ENCODE results near the gene SLC25A47. TPM values are rescaled to one million over a fixed set of nuclear protein-coding genes. Genes with fewer than 3 reads are reported as not detected.

Gene SLC25A47
- total and polyA plus RNA-seq, 9 of the 15 experiments (the other 6 are each of a cell fraction or from before 2014, with no cell fraction given) = 0.09 to 0.23 (median 0.22) TPM; not detected in 6

DNA sequence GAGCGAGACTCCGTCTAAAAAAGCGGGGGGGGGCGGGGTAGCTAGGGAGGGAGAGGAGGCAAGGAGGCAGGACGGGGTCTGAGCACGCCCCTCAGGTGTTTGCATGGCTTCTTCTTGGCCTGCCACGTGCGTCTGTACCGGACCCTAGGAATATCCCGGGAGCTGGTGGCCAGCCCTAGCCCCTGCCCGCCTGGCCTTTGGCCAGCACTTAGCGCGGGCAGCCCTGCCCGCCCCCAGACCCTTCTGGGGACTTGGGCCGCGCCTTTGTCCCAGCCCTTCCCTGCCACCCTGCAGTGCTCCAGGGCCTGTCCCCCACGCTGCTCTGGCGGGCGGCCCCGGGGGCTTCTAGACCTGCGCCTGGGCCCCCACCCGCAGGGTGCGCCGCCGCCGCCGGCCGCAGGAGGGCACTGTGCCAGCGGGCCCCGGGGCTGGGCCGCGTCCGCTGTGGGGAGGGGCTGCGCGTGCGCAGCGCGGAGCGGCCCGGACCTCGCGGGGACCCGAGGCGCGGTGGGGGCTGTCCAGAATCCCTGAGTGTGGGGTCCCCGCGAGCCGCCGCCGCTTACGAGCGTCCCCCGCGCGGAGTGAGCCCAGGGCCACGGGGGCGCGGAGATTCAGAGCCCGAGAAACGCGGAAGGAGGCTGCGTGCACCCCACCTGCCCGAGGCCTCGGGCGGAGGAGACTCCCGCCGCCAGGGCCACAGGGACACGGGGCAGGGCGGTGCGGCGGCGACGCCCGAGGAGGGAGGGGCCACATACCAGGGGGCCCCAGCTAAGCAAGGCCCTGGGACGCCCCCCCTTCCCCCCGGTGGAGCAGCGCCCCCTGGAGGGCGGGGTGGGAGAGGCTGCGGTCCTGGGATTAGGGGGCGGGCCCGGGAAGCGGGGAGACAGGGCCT lies 37.9 kb upstream of the SLC25A47 start (continued):
- TF ChIP-seq CHD2 (IDR thresholded peaks at IDR 0.05; ENCODE audit: low read depth, low read length) = 0 out of 2 replicates have a peak, but pooled peaks have one; percentile 31
- TF ChIP-seq, protein P1, sequence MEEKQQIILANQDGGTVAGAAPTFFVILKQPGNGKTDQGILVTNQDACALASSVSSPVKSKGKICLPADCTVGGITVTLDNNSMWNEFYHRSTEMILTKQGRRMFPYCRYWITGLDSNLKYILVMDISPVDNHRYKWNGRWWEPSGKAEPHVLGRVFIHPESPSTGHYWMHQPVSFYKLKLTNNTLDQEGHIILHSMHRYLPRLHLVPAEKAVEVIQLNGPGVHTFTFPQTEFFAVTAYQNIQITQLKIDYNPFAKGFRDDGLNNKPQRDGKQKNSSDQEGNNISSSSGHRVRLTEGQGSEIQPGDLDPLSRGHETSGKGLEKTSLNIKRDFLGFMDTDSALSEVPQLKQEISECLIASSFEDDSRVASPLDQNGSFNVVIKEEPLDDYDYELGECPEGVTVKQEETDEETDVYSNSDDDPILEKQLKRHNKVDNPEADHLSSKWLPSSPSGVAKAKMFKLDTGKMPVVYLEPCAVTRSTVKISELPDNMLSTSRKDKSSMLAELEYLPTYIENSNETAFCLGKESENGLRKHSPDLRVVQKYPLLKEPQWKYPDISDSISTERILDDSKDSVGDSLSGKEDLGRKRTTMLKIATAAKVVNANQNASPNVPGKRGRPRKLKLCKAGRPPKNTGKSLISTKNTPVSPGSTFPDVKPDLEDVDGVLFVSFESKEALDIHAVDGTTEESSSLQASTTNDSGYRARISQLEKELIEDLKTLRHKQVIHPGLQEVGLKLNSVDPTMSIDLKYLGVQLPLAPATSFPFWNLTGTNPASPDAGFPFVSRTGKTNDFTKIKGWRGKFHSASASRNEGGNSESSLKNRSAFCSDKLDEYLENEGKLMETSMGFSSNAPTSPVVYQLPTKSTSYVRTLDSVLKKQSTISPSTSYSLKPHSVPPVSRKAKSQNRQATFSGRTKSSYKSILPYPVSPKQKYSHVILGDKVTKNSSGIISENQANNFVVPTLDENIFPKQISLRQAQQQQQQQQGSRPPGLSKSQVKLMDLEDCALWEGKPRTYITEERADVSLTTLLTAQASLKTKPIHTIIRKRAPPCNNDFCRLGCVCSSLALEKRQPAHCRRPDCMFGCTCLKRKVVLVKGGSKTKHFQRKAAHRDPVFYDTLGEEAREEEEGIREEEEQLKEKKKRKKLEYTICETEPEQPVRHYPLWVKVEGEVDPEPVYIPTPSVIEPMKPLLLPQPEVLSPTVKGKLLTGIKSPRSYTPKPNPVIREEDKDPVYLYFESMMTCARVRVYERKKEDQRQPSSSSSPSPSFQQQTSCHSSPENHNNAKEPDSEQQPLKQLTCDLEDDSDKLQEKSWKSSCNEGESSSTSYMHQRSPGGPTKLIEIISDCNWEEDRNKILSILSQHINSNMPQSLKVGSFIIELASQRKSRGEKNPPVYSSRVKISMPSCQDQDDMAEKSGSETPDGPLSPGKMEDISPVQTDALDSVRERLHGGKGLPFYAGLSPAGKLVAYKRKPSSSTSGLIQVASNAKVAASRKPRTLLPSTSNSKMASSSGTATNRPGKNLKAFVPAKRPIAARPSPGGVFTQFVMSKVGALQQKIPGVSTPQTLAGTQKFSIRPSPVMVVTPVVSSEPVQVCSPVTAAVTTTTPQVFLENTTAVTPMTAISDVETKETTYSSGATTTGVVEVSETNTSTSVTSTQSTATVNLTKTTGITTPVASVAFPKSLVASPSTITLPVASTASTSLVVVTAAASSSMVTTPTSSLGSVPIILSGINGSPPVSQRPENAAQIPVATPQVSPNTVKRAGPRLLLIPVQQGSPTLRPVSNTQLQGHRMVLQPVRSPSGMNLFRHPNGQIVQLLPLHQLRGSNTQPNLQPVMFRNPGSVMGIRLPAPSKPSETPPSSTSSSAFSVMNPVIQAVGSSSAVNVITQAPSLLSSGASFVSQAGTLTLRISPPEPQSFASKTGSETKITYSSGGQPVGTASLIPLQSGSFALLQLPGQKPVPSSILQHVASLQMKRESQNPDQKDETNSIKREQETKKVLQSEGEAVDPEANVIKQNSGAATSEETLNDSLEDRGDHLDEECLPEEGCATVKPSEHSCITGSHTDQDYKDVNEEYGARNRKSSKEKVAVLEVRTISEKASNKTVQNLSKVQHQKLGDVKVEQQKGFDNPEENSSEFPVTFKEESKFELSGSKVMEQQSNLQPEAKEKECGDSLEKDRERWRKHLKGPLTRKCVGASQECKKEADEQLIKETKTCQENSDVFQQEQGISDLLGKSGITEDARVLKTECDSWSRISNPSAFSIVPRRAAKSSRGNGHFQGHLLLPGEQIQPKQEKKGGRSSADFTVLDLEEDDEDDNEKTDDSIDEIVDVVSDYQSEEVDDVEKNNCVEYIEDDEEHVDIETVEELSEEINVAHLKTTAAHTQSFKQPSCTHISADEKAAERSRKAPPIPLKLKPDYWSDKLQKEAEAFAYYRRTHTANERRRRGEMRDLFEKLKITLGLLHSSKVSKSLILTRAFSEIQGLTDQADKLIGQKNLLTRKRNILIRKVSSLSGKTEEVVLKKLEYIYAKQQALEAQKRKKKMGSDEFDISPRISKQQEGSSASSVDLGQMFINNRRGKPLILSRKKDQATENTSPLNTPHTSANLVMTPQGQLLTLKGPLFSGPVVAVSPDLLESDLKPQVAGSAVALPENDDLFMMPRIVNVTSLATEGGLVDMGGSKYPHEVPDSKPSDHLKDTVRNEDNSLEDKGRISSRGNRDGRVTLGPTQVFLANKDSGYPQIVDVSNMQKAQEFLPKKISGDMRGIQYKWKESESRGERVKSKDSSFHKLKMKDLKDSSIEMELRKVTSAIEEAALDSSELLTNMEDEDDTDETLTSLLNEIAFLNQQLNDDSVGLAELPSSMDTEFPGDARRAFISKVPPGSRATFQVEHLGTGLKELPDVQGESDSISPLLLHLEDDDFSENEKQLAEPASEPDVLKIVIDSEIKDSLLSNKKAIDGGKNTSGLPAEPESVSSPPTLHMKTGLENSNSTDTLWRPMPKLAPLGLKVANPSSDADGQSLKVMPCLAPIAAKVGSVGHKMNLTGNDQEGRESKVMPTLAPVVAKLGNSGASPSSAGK (IDR thresholded peaks at IDR 0.05) = peak; percentile 90
- TF ChIP-seq ZKSCAN3 (CRISPR knock-in tag; IDR thresholded peaks at IDR 0.05) = no peak
- TF ChIP-seq NELFE (IDR thresholded peaks at IDR 0.05; ENCODE audit: insufficient read depth, insufficient read length) = no peak
- no peak for TF ChIP-seq PHF20 (IDR thresholded peaks at IDR 0.05; ENCODE audit: partially characterized antibody)
- no peak for TF ChIP-seq NCOA4 (IDR thresholded peaks at IDR 0.05; ENCODE audit: partially characterized antibody)
- no peak for TF ChIP-seq KHSRP (IDR thresholded peaks at IDR 0.05)
- no peak for TF ChIP-seq TCFL5 (CRISPR knock-in tag; conservative IDR thresholded peaks at IDR 0.05)
- TF ChIP-seq, protein P2, sequence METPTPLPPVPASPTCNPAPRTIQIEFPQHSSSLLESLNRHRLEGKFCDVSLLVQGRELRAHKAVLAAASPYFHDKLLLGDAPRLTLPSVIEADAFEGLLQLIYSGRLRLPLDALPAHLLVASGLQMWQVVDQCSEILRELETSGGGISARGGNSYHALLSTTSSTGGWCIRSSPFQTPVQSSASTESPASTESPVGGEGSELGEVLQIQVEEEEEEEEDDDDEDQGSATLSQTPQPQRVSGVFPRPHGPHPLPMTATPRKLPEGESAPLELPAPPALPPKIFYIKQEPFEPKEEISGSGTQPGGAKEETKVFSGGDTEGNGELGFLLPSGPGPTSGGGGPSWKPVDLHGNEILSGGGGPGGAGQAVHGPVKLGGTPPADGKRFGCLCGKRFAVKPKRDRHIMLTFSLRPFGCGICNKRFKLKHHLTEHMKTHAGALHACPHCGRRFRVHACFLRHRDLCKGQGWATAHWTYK (CRISPR knock-in tag; IDR thresholded peaks at IDR 0.05) = 0 out of 2 replicates have a peak, but pooled peaks have one; percentile 65
- no peak for TF ChIP-seq ZNF253 (CRISPR knock-in tag; conservative IDR thresholded peaks at IDR 0.05)
- TF ChIP-seq ZBTB17 (CRISPR knock-in tag; IDR thresholded peaks at IDR 0.05) = no peak
- TF ChIP-seq FOXP1 (CRISPR knock-in tag; IDR thresholded peaks at IDR 0.05) = no peak
- TF ChIP-seq, protein P3, sequence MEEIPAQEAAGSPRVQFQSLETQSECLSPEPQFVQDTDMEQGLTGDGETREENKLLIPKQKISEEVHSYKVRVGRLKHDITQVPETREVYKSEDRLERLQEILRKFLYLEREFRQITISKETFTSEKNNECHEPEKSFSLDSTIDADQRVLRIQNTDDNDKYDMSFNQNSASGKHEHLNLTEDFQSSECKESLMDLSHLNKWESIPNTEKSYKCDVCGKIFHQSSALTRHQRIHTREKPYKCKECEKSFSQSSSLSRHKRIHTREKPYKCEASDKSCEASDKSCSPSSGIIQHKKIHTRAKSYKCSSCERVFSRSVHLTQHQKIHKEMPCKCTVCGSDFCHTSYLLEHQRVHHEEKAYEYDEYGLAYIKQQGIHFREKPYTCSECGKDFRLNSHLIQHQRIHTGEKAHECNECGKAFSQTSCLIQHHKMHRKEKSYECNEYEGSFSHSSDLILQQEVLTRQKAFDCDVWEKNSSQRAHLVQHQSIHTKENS (CRISPR knock-in tag; IDR thresholded peaks at IDR 0.05) = no peak
- TF ChIP-seq TAF7 (tag; IDR thresholded peaks at IDR 0.05) = no peak

Data from K562 (cell line).